HG02588 (cell line): ENCODE data around the gene ADGRE3.

Experiments
- ATAC-seq: cut with Tn5 transposase; IDR thresholded peaks from one replicate; pipeline ENCODE4 v1.9.1; 2021; ENCODE audit warnings: mild to moderate bottlenecking, moderate library complexity; ENCODE audit not compliant: unreplicated experiment

ADGRE3 gene

GRCh38 chr19:14674764-14675163, at the start of gene ADGRE3:
Gene ADGRE3 (minus strand): TSS chr19:14674844. CDS start chr19:14674770, 74 bp downstream.
- no peak for ATAC-seq

GRCh38 chr19:14722127-14722526, 47.5 kb upstream of the ADGRE3 start:
- no peak for ATAC-seq

GRCh38 chr19:14719162-14719561, 44.5 kb upstream of the ADGRE3 start:
- no peak for ATAC-seq

- ATAC-seq = no peak
Measured at GRCh38 chr19:14718522-14719116, 44.0 kb upstream of the ADGRE3 start.

GRCh38 chr19:14715841-14716240, 41.2 kb upstream of the ADGRE3 start:
- ATAC-seq = no peak

- no peak for ATAC-seq
Measured at GRCh38 chr19:14704450-14704849, 29.8 kb upstream of the ADGRE3 start.

- ATAC-seq = no peak
Measured at GRCh38 chr19:14703833-14704232, 29.2 kb upstream of the ADGRE3 start.

GRCh38 chr19:14700711-14701375, 26.2 kb upstream of the ADGRE3 start:
- ATAC-seq = no peak

- no peak for ATAC-seq
Measured at GRCh38 chr19:14699641-14700040, 25.0 kb upstream of the ADGRE3 start.

- no peak for ATAC-seq
Measured at GRCh38 chr19:14695471-14695870, 20.8 kb upstream of the ADGRE3 start.

- ATAC-seq = no peak
Measured at GRCh38 chr19:14694641-14695266, 20.1 kb upstream of the ADGRE3 start.

GRCh38 chr19:14689598-14690503, 15.2 kb upstream of the ADGRE3 start, which contains the start of gene ZNF333:
Gene ZNF333 (plus strand): TSS chr19:14690048. CDS start chr19:14693492, 3,444 bp downstream.
- ATAC-seq = peak; percentile 88

GRCh38 chr19:14686411-14686810, 11.8 kb upstream of the ADGRE3 start:
- no peak for ATAC-seq

GRCh38 chr19:14683439-14683838, 8.8 kb upstream of the ADGRE3 start:
- no peak for ATAC-seq

- ATAC-seq = no peak
Measured at GRCh38 chr19:14682084-14682483, 7.4 kb upstream of the ADGRE3 start.

- no peak for ATAC-seq
Measured at GRCh38 chr19:14678199-14678598, 3.6 kb upstream of the ADGRE3 start.

GRCh38 chr19:14677464-14677863, 2.8 kb upstream of the ADGRE3 start:
- no peak for ATAC-seq

- no peak for ATAC-seq
Measured at GRCh38 chr19:14676762-14677161, 2.1 kb upstream of the ADGRE3 start.

- no peak for ATAC-seq
Measured at GRCh38 chr19:14673088-14673487, 1.6 kb downstream of the ADGRE3 start.

GRCh38 chr19:14672188-14672872, 2.3 kb downstream of the ADGRE3 start:
- no peak for ATAC-seq

- no peak for ATAC-seq
Measured at GRCh38 chr19:14670408-14670807, 4.2 kb downstream of the ADGRE3 start.
